ENCODE measurements around the gene MDM2.

The MDM2 gene

GRCh38 chr12:68781728-68782127 lies 26.2 kb upstream of the MDM2 start:
- TF ChIP-seq FOXP2 (optimal IDR thresholded peaks at IDR 0.05; ENCODE audit: borderline replicate concordance, extremely low read depth, extremely low read length, insufficient read depth) = no peak

GRCh38 chr12:68784015-68784414 lies 24.0 kb upstream of the MDM2 start:
- no peak for TF ChIP-seq FOXP2 (optimal IDR thresholded peaks at IDR 0.05; ENCODE audit: borderline replicate concordance, extremely low read depth, extremely low read length, insufficient read depth)
- no peak for TF ChIP-seq REST (IDR thresholded peaks at IDR 0.05; ENCODE audit: insufficient read depth in 1 of 2, low read depth in 2 of 2, low read length in 2 of 2)
- no peak for TF ChIP-seq SIN3A (IDR thresholded peaks at IDR 0.05; ENCODE audit: borderline replicate concordance, insufficient read depth, low read length)
- TF ChIP-seq TAF1 (IDR thresholded peaks at IDR 0.05; ENCODE audit: borderline replicate concordance, insufficient read depth, low read length) = no peak
- no peak for TF ChIP-seq POLR2AphosphoS5 (IDR thresholded peaks at IDR 0.05; ENCODE audit: low read depth, low read length)

- no peak for TF ChIP-seq FOXP2 (optimal IDR thresholded peaks at IDR 0.05; ENCODE audit: borderline replicate concordance, extremely low read depth, extremely low read length, insufficient read depth)
- no peak for TF ChIP-seq TAF1 (IDR thresholded peaks at IDR 0.05; ENCODE audit: borderline replicate concordance, insufficient read depth, low read length)
- no peak for TF ChIP-seq POLR2AphosphoS5 (IDR thresholded peaks at IDR 0.05; ENCODE audit: low read depth, low read length)
- no peak for TF ChIP-seq REST (IDR thresholded peaks at IDR 0.05; ENCODE audit: insufficient read depth in 1 of 2, low read depth in 2 of 2, low read length in 2 of 2)
- TF ChIP-seq SIN3A (IDR thresholded peaks at IDR 0.05; ENCODE audit: borderline replicate concordance, insufficient read depth, low read length) = no peak
Measured at GRCh38 chr12:68785358-68785757, 22.6 kb upstream of the MDM2 start.

GRCh38 chr12:68785823-68786222 lies 22.2 kb upstream of the MDM2 start:
- no peak for TF ChIP-seq POLR2AphosphoS5 (IDR thresholded peaks at IDR 0.05; ENCODE audit: low read depth, low read length)
- TF ChIP-seq SIN3A (IDR thresholded peaks at IDR 0.05; ENCODE audit: borderline replicate concordance, insufficient read depth, low read length) = no peak
- TF ChIP-seq TAF1 (IDR thresholded peaks at IDR 0.05; ENCODE audit: borderline replicate concordance, insufficient read depth, low read length) = no peak
- TF ChIP-seq FOXP2 (optimal IDR thresholded peaks at IDR 0.05; ENCODE audit: borderline replicate concordance, extremely low read depth, extremely low read length, insufficient read depth) = no peak
- TF ChIP-seq REST (IDR thresholded peaks at IDR 0.05; ENCODE audit: insufficient read depth in 1 of 2, low read depth in 2 of 2, low read length in 2 of 2) = no peak

- no peak for TF ChIP-seq FOXP2 (optimal IDR thresholded peaks at IDR 0.05; ENCODE audit: borderline replicate concordance, extremely low read depth, extremely low read length, insufficient read depth)
- no peak for TF ChIP-seq SIN3A (IDR thresholded peaks at IDR 0.05; ENCODE audit: borderline replicate concordance, insufficient read depth, low read length)
- no peak for TF ChIP-seq TAF1 (IDR thresholded peaks at IDR 0.05; ENCODE audit: borderline replicate concordance, insufficient read depth, low read length)
- TF ChIP-seq POLR2AphosphoS5 (IDR thresholded peaks at IDR 0.05; ENCODE audit: low read depth, low read length) = no peak
- no peak for TF ChIP-seq REST (IDR thresholded peaks at IDR 0.05; ENCODE audit: insufficient read depth in 1 of 2, low read depth in 2 of 2, low read length in 2 of 2)
Measured at GRCh38 chr12:68786929-68787328, 21.0 kb upstream of the MDM2 start.

Data from PFSK-1 (cell line).